Medulla oblongata (tissue), 1 donor: ENCODE data around the gene SH3BP5.

Experiments used
- DNase-seq: peaks from one replicate; pipeline ENCODE4 v3.0.0-alpha.2; 2015; ENCODE audit errors: extremely low spot score

SH3BP5 gene

GRCh38 chr3:15325228-15325627 lies 7.2 kb downstream of the SH3BP5 start:
- DNase-seq, result no peak

GRCh38 chr3:15324379-15324808 lies 8.0 kb downstream of the SH3BP5 start:
- DNase-seq, result no peak

- DNase-seq, result no peak
These were observed 9.3 kb downstream of the SH3BP5 start for GRCh38 chr3:15323063-15323462.

- no peak for DNase-seq
These were observed 11.0 kb downstream of the SH3BP5 start for GRCh38 chr3:15321349-15321748.

GRCh38 chr3:15319575-15319974 lies 12.8 kb downstream of the SH3BP5 start:
- no peak for DNase-seq

- no peak for DNase-seq
These were observed 13.2 kb downstream of the SH3BP5 start for GRCh38 chr3:15319136-15319535.

GRCh38 chr3:15318661-15319060 lies 13.7 kb downstream of the SH3BP5 start:
- no peak for DNase-seq

- DNase-seq, result no peak
These were observed 15.4 kb downstream of the SH3BP5 start for GRCh38 chr3:15316998-15317435.

- no peak for DNase-seq
These were observed 17.4 kb downstream of the SH3BP5 start for GRCh38 chr3:15315003-15315402.

GRCh38 chr3:15314276-15314675 lies 18.1 kb downstream of the SH3BP5 start:
- no peak for DNase-seq

GRCh38 chr3:15313461-15313860 lies 18.9 kb downstream of the SH3BP5 start:
- DNase-seq, result peak; percentile 59

GRCh38 chr3:15312550-15312949 lies 19.8 kb downstream of the SH3BP5 start:
- DNase-seq, result no peak

GRCh38 chr3:15310491-15311370 lies 21.7 kb downstream of the SH3BP5 start:
- DNase-seq, result no peak

GRCh38 chr3:15309662-15310335 lies 22.6 kb downstream of the SH3BP5 start:
- DNase-seq, result peak; percentile 78

GRCh38 chr3:15307580-15307979 lies 24.8 kb downstream of the SH3BP5 start:
- no peak for DNase-seq

- DNase-seq, result no peak
These were observed 25.4 kb downstream of the SH3BP5 start for GRCh38 chr3:15306979-15307359.

- DNase-seq, result no peak
These were observed 27.0 kb downstream of the SH3BP5 start for GRCh38 chr3:15305359-15305844.

- no peak for DNase-seq
These were observed 28.7 kb downstream of the SH3BP5 start for GRCh38 chr3:15303728-15304127.

- DNase-seq, result no peak
These were observed 29.2 kb downstream of the SH3BP5 start for GRCh38 chr3:15303216-15303615.

- no peak for DNase-seq
These were observed 30.6 kb downstream of the SH3BP5 start for GRCh38 chr3:15301761-15302160.

GRCh38 chr3:15300323-15301078 lies 31.9 kb downstream of the SH3BP5 start:
- no peak for DNase-seq

- no peak for DNase-seq
These were observed 33.4 kb downstream of the SH3BP5 start for GRCh38 chr3:15299036-15299435.
